H1 (cell line): ENCODE results near the gene AP3D1. TPM values are rescaled to one million over a fixed set of nuclear protein-coding genes. Genes with fewer than 3 reads are reported as not detected.

Source experiments
- CTCF ChIA-PET: fragments of 300-600 bp; sonication (Branson Sonifier 250); formaldehyde crosslinking; loops from one replicate; lab custom pipeline; 2021; ENCODE audit not compliant: partially characterized antibody; lab: Charles Lee
- POLR2A ChIA-PET: fragments of 300-600 bp; sonication (Branson Sonifier 250); formaldehyde crosslinking; loops from one replicate; lab custom pipeline; 2021; ENCODE audit warnings: inconsistent platforms; ENCODE audit not compliant: partially characterized antibody; lab: Charles Lee
- DNase-seq, 2 experiments: peaks; one replicate each; pipeline versions ENCODE4 v3.0.0 to v3.0.0-alpha.2; 2010 to 2022; ENCODE audit warnings: low spot score in 2 of 2, low read depth in 1 of 2, mixed read lengths in 1 of 2
- FAIRE-seq: peaks from 2 replicates; lab custom pipeline; 2011; peaks lifted over from hg19 to GRCh38; lab: Jason Lieb, UNC
- H2AFZ ChIP-seq: 2 replicates; pipeline ENCODE4 v1.8.1; 2012; ENCODE audit warnings: low read length, inconsistent platforms
- H2AK5ac ChIP-seq: 2 replicates; pipeline ENCODE4 v1.6.1; 2013; ENCODE audit warnings: low read depth, low read length
- H2BK120ac ChIP-seq: replicated peaks from 2 replicates; pipeline ENCODE3; 2013; ENCODE audit warnings: low read depth, low read length, inconsistent platforms
- H2BK12ac ChIP-seq: 2 replicates; pipeline ENCODE4 v1.6.1; 2013; ENCODE audit warnings: low read depth, low read length
- H2BK15ac ChIP-seq: 2 replicates; pipeline ENCODE4 v1.6.1; 2013; ENCODE audit warnings: low read length
- H2BK20ac ChIP-seq: 2 replicates; pipeline ENCODE4 v1.6.1; 2013; ENCODE audit warnings: low read length
- H2BK5ac ChIP-seq: 2 replicates; pipeline ENCODE4 v1.6.1; 2013; ENCODE audit warnings: low read depth, low read length
- H3K14ac ChIP-seq: 2 replicates; pipeline ENCODE4 v1.6.1; 2013; ENCODE audit warnings: inconsistent platforms; ENCODE audit not compliant: insufficient read length
- H3K18ac ChIP-seq: 2 replicates; pipeline ENCODE4 v1.6.1; 2013; ENCODE audit warnings: low read length; ENCODE audit errors: extremely low read depth
- H3K23ac ChIP-seq: 2 replicates; pipeline ENCODE4 v1.6.1; 2013; ENCODE audit warnings: inconsistent platforms; ENCODE audit not compliant: insufficient read length
- H3K23me2 ChIP-seq: 2 replicates; pipeline ENCODE4 v1.6.1; 2013; ENCODE audit warnings: low read depth, low read length
- H3K27ac ChIP-seq: 2 replicates; pipeline ENCODE4 v1.6.1; 2011; ENCODE audit warnings: low read depth, low read length, inconsistent platforms
- H3K27me3 ChIP-seq, 4 experiments: replicated peaks in 1 of 4; 1 replicate in 1 of 4; 2 replicates in 3 of 4; pipeline versions ENCODE4 v1.6.1 to v1.8.1; 2011 to 2013; ENCODE audit warnings: low read length in 3 of 4, mild to moderate bottlenecking in 3 of 4, inconsistent platforms in 2 of 4, mixed read lengths in 2 of 4, moderate library complexity in 1 of 4; ENCODE audit not compliant: control insufficient read depth in 3 of 4, insufficient read depth in 3 of 4; ENCODE audit errors: extremely low read depth in 1 of 4
- H3K36me3 ChIP-seq, 4 experiments: 2 replicates each; pipeline versions ENCODE4 v1.6.1 to v1.8.1; 2011 to 2013; ENCODE audit warnings: mild to moderate bottlenecking in 4 of 4, low read length in 3 of 4, moderate library complexity in 2 of 4, control low read depth in 1 of 4, inconsistent platforms in 1 of 4; ENCODE audit not compliant: insufficient read depth in 4 of 4, control insufficient read depth in 2 of 4
- H3K4ac ChIP-seq: replicated peaks from 2 replicates; pipeline ENCODE3; 2013; ENCODE audit warnings: low read length, low read depth, mixed read lengths, inconsistent platforms; ENCODE audit not compliant: insufficient read length
- H3K4me1 ChIP-seq, 4 experiments: replicated peaks in 1 of 4; 1 replicate in 1 of 4; 2 replicates in 3 of 4; pipeline versions ENCODE4 v1.6.1 to v1.8.1; 2011 to 2013; ENCODE audit warnings: low read length in 3 of 4, inconsistent platforms in 2 of 4, mixed read lengths in 1 of 4; ENCODE audit not compliant: insufficient read depth in 4 of 4, control insufficient read depth in 3 of 4
- H3K4me2 ChIP-seq, 2 experiments: 2 replicates each; pipeline versions ENCODE4 v1.6.1 to v1.8.1; 2011 to 2013; ENCODE audit warnings: low read depth in 2 of 2, low read length in 2 of 2, control low read depth in 1 of 2, inconsistent platforms in 1 of 2, mild to moderate bottlenecking in 1 of 2; ENCODE audit not compliant: insufficient read depth in 1 of 2
- H3K4me3 ChIP-seq, 4 experiments: fragments of 200-600, 300-600 bp in 1 of 4; sonication (generic), shearing (Covaris generic), sonication (Bioruptor Twin) in 1 of 4; 2 replicates each; pipeline versions ENCODE4 v1.5.1 to v1.8.1; 2011 to 2016; ENCODE audit warnings: low read length in 4 of 4, low read depth in 3 of 4, control low read depth in 2 of 4, inconsistent platforms in 2 of 4, mild to moderate bottlenecking in 2 of 4, mixed read lengths in 1 of 4, moderate library complexity in 1 of 4; ENCODE audit not compliant: insufficient read depth in 2 of 4; ENCODE audit errors: extremely low read depth in 1 of 4
- H3K56ac ChIP-seq: replicated peaks from 2 replicates; pipeline ENCODE3; 2013; ENCODE audit warnings: low read depth, mild to moderate bottlenecking, mixed read lengths, low read length, inconsistent platforms; ENCODE audit not compliant: insufficient read length
- H3K79me1 ChIP-seq: 2 replicates; pipeline ENCODE4 v1.6.1; 2013; ENCODE audit warnings: low read depth, low read length, control low read depth
- H3K79me2 ChIP-seq, 2 experiments: 2 replicates each; pipeline versions ENCODE4 v1.6.1 to v1.8.1; 2012 to 2013; ENCODE audit warnings: low read length in 2 of 2, mild to moderate bottlenecking in 2 of 2, inconsistent platforms in 1 of 2; ENCODE audit not compliant: insufficient read depth in 2 of 2, control insufficient read depth in 1 of 2
- H3K9ac ChIP-seq, 4 experiments: replicated peaks in 1 of 4; 1 replicate in 1 of 4; 2 replicates in 3 of 4; pipeline versions ENCODE4 v1.6.1 to v1.8.1; 2011 to 2013; ENCODE audit warnings: low read depth in 3 of 4, low read length in 3 of 4, control low read depth in 2 of 4, mild to moderate bottlenecking in 2 of 4, moderate library complexity in 2 of 4, inconsistent platforms in 1 of 4; ENCODE audit errors: extremely low read depth in 1 of 4
- H3K9me3 ChIP-seq, 2 experiments: 2 replicates each; pipeline versions ENCODE4 v1.6.1 to v1.8.1; 2012 to 2013; ENCODE audit warnings: mild to moderate bottlenecking in 2 of 2, moderate library complexity in 2 of 2, control low read depth in 1 of 2, inconsistent platforms in 1 of 2, low read depth in 1 of 2, low read length in 1 of 2, mixed read lengths in 1 of 2; ENCODE audit not compliant: insufficient read depth in 2 of 2
- H4K20me1 ChIP-seq, 2 experiments: replicated peaks in 1 of 2; 2 replicates each; pipeline versions ENCODE3 to v1.8.1; 2011 to 2013; ENCODE audit warnings: inconsistent platforms in 2 of 2, low read length in 2 of 2, mild to moderate bottlenecking in 1 of 2; ENCODE audit not compliant: insufficient read depth in 2 of 2, control insufficient read depth in 1 of 2
- H4K5ac ChIP-seq: 2 replicates; pipeline ENCODE4 v1.6.1; 2013; ENCODE audit warnings: low read length, low read depth, mixed read lengths, inconsistent platforms; ENCODE audit not compliant: insufficient read length
- H4K8ac ChIP-seq: 2 replicates; pipeline ENCODE4 v1.8.0; 2013; ENCODE audit warnings: mild to moderate bottlenecking, moderate library complexity, low read length, inconsistent platforms; ENCODE audit not compliant: insufficient read depth; ENCODE audit errors: extremely low read depth
- H4K91ac ChIP-seq: replicated peaks from 2 replicates; pipeline ENCODE3; 2013; ENCODE audit warnings: low read length, mixed read lengths, inconsistent platforms; ENCODE audit not compliant: insufficient read length
- ZNF274 ChIP-seq: IDR thresholded peaks from 2 replicates; pipeline ENCODE4 v1.7.0; 2012; ENCODE audit warnings: low read length, borderline replicate concordance; ENCODE audit errors: extremely low read depth
- WGBS, 2 experiments: shearing (Covaris generic) in 1 of 2; methylation state at CpG; one replicate each; pipeline versions ENCODE4 v1.1.6 to v1.1.7; 2013 to 2015; ENCODE audit warnings: low lambda C conversion rate in 2 of 2, mixed read lengths in 2 of 2, inconsistent platforms in 1 of 2, low coverage in 1 of 2, missing lambda C conversion rate in 1 of 2; ENCODE audit not compliant: insufficient replicate concordance in 2 of 2, insufficient coverage in 1 of 2, insufficient read length in 1 of 2; ENCODE audit errors: extremely low coverage in 1 of 2, missing lambda C conversion rate in 1 of 2; 5-methylcytosine and 5-hydroxymethylcytosine counted together
- polyA plus RNA-seq, 7 experiments: library from polyadenylated mRNA; depleted of rRNA in 3 of 7; stranded (reverse) in 5 of 7; unstranded in 2 of 7; fragments of >200 nt in 5 of 7; fragments of 200-250 nt in 2 of 7; gene quantifications; 1 replicate in 5 of 7; 2 replicates in 1 of 7; 4 replicates in 1 of 7; pipeline versions ENCODE4 v1.2.1 to v1.2.3, GENCODE V29; 2011 to 2013; ENCODE audit warnings: missing spikeins in 2 of 7, mixed read lengths in 2 of 7
- total RNA-seq: library from RNA; stranded (reverse); fragmentation: NEBNext Ultra II Directional; extraction: Animal tissue kit (Norgen Biotek cat#: 25700); gene quantifications from 2 replicates; pipeline ENCODE4 v1.2.1, GENCODE V29; 2021
- TF ChIP-seq, protein P1 (sequence below), 3 experiments: IDR thresholded peaks; 1 replicate in 2 of 3; 2 replicates in 1 of 3; pipeline versions ENCODE4 v1.5.1 to v1.6.1; 2011; ENCODE audit warnings: low read length in 3 of 3, mild to moderate bottlenecking in 3 of 3, inconsistent platforms in 2 of 3, low read depth in 1 of 3, moderate library complexity in 1 of 3; ENCODE audit not compliant: insufficient read depth in 1 of 3; ENCODE audit errors: control extremely low read depth in 1 of 3

Gene AP3D1
- total and polyA plus RNA-seq, 2 of the 8 experiments (the other 6 are each of a cell fraction or from before 2014, with no cell fraction given), result 161 to 174 TPM

DNA sequence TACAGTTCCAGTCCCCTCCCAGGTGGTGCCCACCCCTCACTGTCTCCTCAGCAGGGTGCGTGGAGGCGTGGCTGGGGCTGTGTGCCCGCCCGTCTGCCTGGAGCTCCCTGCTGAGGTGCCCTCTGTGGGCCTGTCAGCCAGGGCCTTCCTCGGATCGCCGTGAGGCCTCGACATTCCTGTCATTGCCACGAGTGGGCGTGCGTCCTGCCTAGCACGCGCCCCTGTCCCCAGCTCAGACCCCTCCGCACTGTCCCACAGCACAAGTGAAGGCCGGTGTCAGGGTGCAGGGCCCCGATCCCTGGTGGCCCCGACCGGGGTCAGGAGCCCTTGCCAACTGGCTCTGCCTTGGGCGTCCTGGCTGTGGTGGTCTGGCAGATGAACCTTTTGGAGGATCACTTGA lies 44.5 kb upstream of the AP3D1 start:
- Histone ChIP-seq H3K9me3 (peaks cover 4% of the 10 kb centered on the region in 2 experiments; a peak in 2 of 4 replicates), H3K56ac (no peak overlapping the region), H3K27ac (no peak overlapping the region), H3K4me2 (no peak overlapping the region), H2AFZ (no peak overlapping the region), H2BK5ac (no peak overlapping the region), H2BK15ac (no peak overlapping the region), H2BK20ac (no peak overlapping the region), H4K20me1 (peaks cover 10 to 36% of the 10 kb centered on the region in 2 experiments), H3K79me1 (peaks cover 13% of the 10 kb centered on the region; the same call in 1 of the 2 replicates), H2BK120ac (no peak overlapping the region), H4K8ac (no peak overlapping the region), H3K79me2 (peaks cover 0 to 24% of the 10 kb centered on the region in 2 experiments; a peak in 2 of 4 replicates), H3K4me1 (no peaks in the 10 kb centered on the region), H3K14ac (no peak overlapping the region), H3K23ac (no peak overlapping the region), H2AK5ac (no peak overlapping the region), H3K27me3 (no peaks in the 10 kb centered on the region), H3K23me2 (no peaks in the 10 kb centered on the region), H3K36me3 (peaks cover under 1 to 27% (median 11%) of the 10 kb centered on the region in 4 experiments; a peak in 6 of 8 replicates), H4K91ac (no peak overlapping the region), H3K4ac (no peak overlapping the region), H3K4me3 (no peak overlapping the region), H3K9ac (no peak overlapping the region), H3K18ac (no peak overlapping the region), H2BK12ac (no peak overlapping the region), H4K5ac (no peak overlapping the region)
- POLR2A ChIA-PET, result interaction anchor here (0.6 to 1.3 kb wide), 2 partner anchors 30 to 54 kb away, joined by 3 to 4 read pairs; partner anchors contain the start of gene AMH
- 85% methylated on average over 19 of the region's 19 CpGs; no CpG with 5 or more reads in 1 of the 2 experiments for WGBS, 2 experiments
- DNase-seq (no peak), FAIRE-seq (no peak)
- CTCF ChIA-PET, result interaction anchor here (0.6 to 5.1 kb wide), 6 partner anchors 10 to 40 kb away, joined by 3 to 50 read pairs (median 4); no protein-coding TSS in a partner anchor
- TF ChIP-seq, protein P1, sequence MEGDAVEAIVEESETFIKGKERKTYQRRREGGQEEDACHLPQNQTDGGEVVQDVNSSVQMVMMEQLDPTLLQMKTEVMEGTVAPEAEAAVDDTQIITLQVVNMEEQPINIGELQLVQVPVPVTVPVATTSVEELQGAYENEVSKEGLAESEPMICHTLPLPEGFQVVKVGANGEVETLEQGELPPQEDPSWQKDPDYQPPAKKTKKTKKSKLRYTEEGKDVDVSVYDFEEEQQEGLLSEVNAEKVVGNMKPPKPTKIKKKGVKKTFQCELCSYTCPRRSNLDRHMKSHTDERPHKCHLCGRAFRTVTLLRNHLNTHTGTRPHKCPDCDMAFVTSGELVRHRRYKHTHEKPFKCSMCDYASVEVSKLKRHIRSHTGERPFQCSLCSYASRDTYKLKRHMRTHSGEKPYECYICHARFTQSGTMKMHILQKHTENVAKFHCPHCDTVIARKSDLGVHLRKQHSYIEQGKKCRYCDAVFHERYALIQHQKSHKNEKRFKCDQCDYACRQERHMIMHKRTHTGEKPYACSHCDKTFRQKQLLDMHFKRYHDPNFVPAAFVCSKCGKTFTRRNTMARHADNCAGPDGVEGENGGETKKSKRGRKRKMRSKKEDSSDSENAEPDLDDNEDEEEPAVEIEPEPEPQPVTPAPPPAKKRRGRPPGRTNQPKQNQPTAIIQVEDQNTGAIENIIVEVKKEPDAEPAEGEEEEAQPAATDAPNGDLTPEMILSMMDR (IDR thresholded peaks at IDR 0.05; ENCODE audit: control extremely low read depth in 1 of 3, insufficient read depth in 1 of 3, low read depth in 1 of 3, low read length in 3 of 3), result peak in 1 of 3 experiments; percentile 11; a peak in 1 of 4 replicates
- no peak for TF ChIP-seq ZNF274
